Trophoblast cell (in vitro differentiated cells and primary cell): Measurements from ENCODE around the gene EDN1.
A peak's percentile ranks its signal among the peaks of the same experiment; 100 is the strongest.

Source experiments
- DNase-seq, 2 donors: peaks; one replicate each; pipeline ENCODE4 v3.0.0-alpha.2; 2016
- H2AFZ ChIP-seq: 2 replicates; pipeline ENCODE4 v1.6.1; 2013; ENCODE audit warnings: low read length, moderate library complexity, mild to moderate bottlenecking; ENCODE audit not compliant: insufficient read depth, poor library complexity
- H2AK5ac ChIP-seq: 2 replicates; pipeline ENCODE4 v1.6.1; 2013; ENCODE audit warnings: mild to moderate bottlenecking, low read length
- H2BK120ac ChIP-seq: 2 replicates; pipeline ENCODE4 v1.6.1; 2013; ENCODE audit warnings: low read length, mild to moderate bottlenecking, moderate library complexity; ENCODE audit not compliant: insufficient read depth, poor library complexity
- H2BK12ac ChIP-seq: 2 replicates; pipeline ENCODE4 v1.6.1; 2013; ENCODE audit warnings: mild to moderate bottlenecking, low read length, moderate library complexity
- H2BK5ac ChIP-seq: 2 replicates; pipeline ENCODE4 v1.6.1; 2013; ENCODE audit warnings: low read length, low read depth, moderate library complexity, mild to moderate bottlenecking; ENCODE audit not compliant: poor library complexity
- H3K14ac ChIP-seq: 2 replicates; pipeline ENCODE4 v1.6.1; 2013; ENCODE audit warnings: mild to moderate bottlenecking, low read length
- H3K18ac ChIP-seq: 2 replicates; pipeline ENCODE4 v1.6.1; 2013; ENCODE audit warnings: mild to moderate bottlenecking, low read length
- H3K23ac ChIP-seq: 2 replicates; pipeline ENCODE4 v1.6.1; 2013; ENCODE audit warnings: low read length
- H3K27ac ChIP-seq: 2 replicates; pipeline ENCODE4 v1.5.1; 2013; ENCODE audit warnings: low read depth, mild to moderate bottlenecking, inconsistent platforms, low read length, moderate library complexity
- H3K27me3 ChIP-seq: 2 replicates; pipeline ENCODE4 v1.6.1; 2013; ENCODE audit warnings: inconsistent platforms, mild to moderate bottlenecking, low read length, moderate library complexity; ENCODE audit not compliant: insufficient read depth
- H3K36me3 ChIP-seq, 2 experiments: 1 replicate in 1 of 2; 2 replicates in 1 of 2; pipeline ENCODE4 v1.6.1; 2013; ENCODE audit warnings: low read length in 2 of 2, mild to moderate bottlenecking in 2 of 2, moderate library complexity in 1 of 2; ENCODE audit not compliant: insufficient read depth in 2 of 2, control insufficient read depth in 1 of 2
- H3K4ac ChIP-seq: 2 replicates; pipeline ENCODE4 v1.6.1; 2013; ENCODE audit warnings: low read depth, mild to moderate bottlenecking, low read length, moderate library complexity
- H3K4me1 ChIP-seq, 2 experiments: 1 replicate in 1 of 2; 2 replicates in 1 of 2; pipeline ENCODE4 v1.6.1; 2013; ENCODE audit warnings: low read length in 2 of 2, mild to moderate bottlenecking in 2 of 2, moderate library complexity in 1 of 2; ENCODE audit not compliant: insufficient read depth in 2 of 2, control insufficient read depth in 1 of 2
- H3K4me2 ChIP-seq: 2 replicates; pipeline ENCODE4 v1.6.1; 2013; ENCODE audit warnings: inconsistent platforms, mild to moderate bottlenecking, low read length, moderate library complexity
- H3K4me3 ChIP-seq: 2 replicates; pipeline ENCODE4 v1.5.1; 2013; ENCODE audit warnings: mild to moderate bottlenecking, low read depth, low read length, inconsistent platforms
- H3K79me1 ChIP-seq: one replicate; pipeline ENCODE4 v1.6.1; 2013; ENCODE audit warnings: low read length
- H3K79me2 ChIP-seq: 2 replicates; pipeline ENCODE4 v1.6.1; 2013; ENCODE audit warnings: low read length, mild to moderate bottlenecking; ENCODE audit not compliant: control insufficient read depth, insufficient read depth, poor library complexity
- H3K9ac ChIP-seq: 2 replicates; pipeline ENCODE4 v1.6.1; 2013; ENCODE audit warnings: mild to moderate bottlenecking, low read length
- H3K9me3 ChIP-seq: 2 replicates; pipeline ENCODE4 v1.6.1; 2013; ENCODE audit warnings: low read depth, mild to moderate bottlenecking, control low read depth, inconsistent platforms, low read length; ENCODE audit not compliant: insufficient read depth
- H4K12ac ChIP-seq: 2 replicates; pipeline ENCODE4 v1.6.1; 2013; ENCODE audit warnings: low read depth, mild to moderate bottlenecking, low read length, moderate library complexity
- H4K8ac ChIP-seq: 2 replicates; pipeline ENCODE4 v1.6.1; 2013; ENCODE audit warnings: low read depth, mild to moderate bottlenecking, low read length, moderate library complexity
- H4K91ac ChIP-seq: one replicate; pipeline ENCODE4 v1.6.1; 2013; ENCODE audit warnings: low read depth, mild to moderate bottlenecking, low read length, moderate library complexity
- WGBS: extraction: QIAGEN DNeasy Blood & Tissue Kit; methylation state at CpG from one replicate; pipeline ENCODE4 v1.1.7; 2013; ENCODE audit warnings: missing lambda C conversion rate; ENCODE audit not compliant: insufficient read length, insufficient coverage; ENCODE audit errors: extremely low coverage; 5-methylcytosine and 5-hydroxymethylcytosine counted together

The EDN1 gene

DNA sequence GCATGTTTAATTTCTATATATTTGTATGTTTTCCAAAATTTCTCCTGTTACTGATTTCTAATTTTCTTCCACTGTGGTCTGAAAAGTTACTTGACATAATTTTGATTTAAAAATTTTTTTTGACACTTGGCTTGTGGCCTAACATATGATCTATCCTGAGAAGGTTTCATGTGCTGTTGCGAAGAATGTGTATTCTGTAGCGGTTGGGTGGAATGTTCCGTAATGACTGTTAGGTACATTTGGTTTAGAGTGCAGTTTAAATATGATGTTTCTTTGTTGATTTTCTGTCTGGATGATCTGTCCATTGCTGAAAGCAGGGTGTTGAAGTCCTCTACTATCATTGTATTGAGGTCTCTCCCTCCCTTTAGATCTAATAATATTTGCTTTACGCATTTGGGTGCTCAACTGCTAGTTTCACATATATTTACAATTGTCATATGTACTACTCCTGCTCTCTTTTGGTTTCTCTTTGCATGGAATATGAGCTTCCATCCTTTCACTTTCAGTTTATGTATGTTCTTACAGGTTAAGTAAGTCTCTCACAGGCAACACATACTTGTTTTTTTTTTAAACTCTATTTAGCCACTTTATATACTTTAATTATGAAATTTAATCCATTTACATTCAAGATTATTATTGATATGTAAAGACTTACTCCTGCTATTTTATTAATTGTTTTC, 19.5 kb upstream of the EDN1 start:
- H3K4me1 ChIP-seq = peaks cover 5 to 7% of the 10 kb centered on the region in 2 experiments
- no peak overlapping the region for H3K27ac ChIP-seq
- no peak for DNase-seq
- no peak overlapping the region for H2BK120ac ChIP-seq
- no peaks in the 10 kb centered on the region for H3K36me3 ChIP-seq
- H3K4me3 ChIP-seq = no peak overlapping the region
- no peaks in the 10 kb centered on the region for H3K9me3 ChIP-seq
- no peak overlapping the region for H2BK12ac ChIP-seq
- H3K9ac ChIP-seq = no peak overlapping the region
- no peak overlapping the region for H2AK5ac ChIP-seq
- no peak overlapping the region for H4K12ac ChIP-seq
- H3K79me1 ChIP-seq = peaks cover 4% of the 10 kb centered on the region
- H3K4me2 ChIP-seq = no peak overlapping the region
- no peak overlapping the region for H4K8ac ChIP-seq
- no CpG with 5 or more reads among the region's 4 CpGs for WGBS
- H3K79me2 ChIP-seq = peaks cover 1% of the 10 kb centered on the region
- H2AFZ ChIP-seq = no peak overlapping the region
- no peak overlapping the region for H3K4ac ChIP-seq
- H2BK5ac ChIP-seq = no peak overlapping the region
- no peak overlapping the region for H3K18ac ChIP-seq
- no peaks in the 10 kb centered on the region for H3K27me3 ChIP-seq
- H3K23ac ChIP-seq = no peak overlapping the region
- H4K91ac ChIP-seq = no peak overlapping the region
- H3K14ac ChIP-seq = no peak overlapping the region

GRCh38 chr6:12271594-12271993, 18.6 kb upstream of the EDN1 start:
- no peaks in the 10 kb centered on the region for H3K36me3 ChIP-seq
- DNase-seq = no peak
- no peaks in the 10 kb centered on the region for H3K27me3 ChIP-seq
- no peak overlapping the region for H3K4me2 ChIP-seq
- no peak overlapping the region for H2BK5ac ChIP-seq
- H4K12ac ChIP-seq = no peak overlapping the region
- H2AK5ac ChIP-seq = no peak overlapping the region
- H4K8ac ChIP-seq = no peak overlapping the region
- H2AFZ ChIP-seq = no peak overlapping the region
- no peak overlapping the region for H2BK12ac ChIP-seq
- H3K79me1 ChIP-seq = peaks cover 4% of the 10 kb centered on the region
- no CpG with 5 or more reads among the region's 1 CpG for WGBS
- H2BK120ac ChIP-seq = no peak overlapping the region
- H3K4me3 ChIP-seq = no peak overlapping the region
- no peak overlapping the region for H3K14ac ChIP-seq
- peaks cover 2% of the 10 kb centered on the region for H3K79me2 ChIP-seq
- no peak overlapping the region for H3K18ac ChIP-seq
- peaks cover 2 to 3% of the 10 kb centered on the region in 2 experiments for H3K4me1 ChIP-seq
- no peaks in the 10 kb centered on the region for H3K9me3 ChIP-seq
- H4K91ac ChIP-seq = no peak overlapping the region
- no peak overlapping the region for H3K27ac ChIP-seq
- no peak overlapping the region for H3K23ac ChIP-seq
- H3K4ac ChIP-seq = no peak overlapping the region
- H3K9ac ChIP-seq = no peak overlapping the region

DNA sequence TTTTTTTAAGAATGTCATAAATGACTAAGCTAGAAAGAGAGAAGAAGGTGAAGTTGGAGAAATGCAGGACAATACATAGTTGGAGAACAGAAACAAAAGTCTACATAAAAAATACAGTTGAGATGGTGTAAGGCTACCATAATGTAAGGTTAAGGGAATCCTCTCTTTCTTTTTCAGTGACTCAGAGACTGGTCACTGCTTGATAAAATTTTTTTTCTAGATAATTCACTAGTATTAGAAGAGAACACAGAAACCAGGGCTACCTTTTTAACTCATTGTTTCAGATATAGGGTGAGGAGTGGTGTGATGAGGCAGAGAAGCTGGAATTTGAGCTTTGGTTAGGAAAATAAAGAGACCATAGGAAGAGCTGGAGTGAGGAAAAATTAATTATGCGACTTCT, 18.2 kb upstream of the EDN1 start:
- no peak for DNase-seq
- Histone ChIP-seq H3K4me2 (no peak overlapping the region), H2AK5ac (no peak overlapping the region), H3K79me1 (peaks cover 4% of the 10 kb centered on the region), H3K79me2 (peaks cover 2% of the 10 kb centered on the region), H2BK5ac (no peak overlapping the region), H3K18ac (no peak overlapping the region), H3K27ac (no peak overlapping the region), H3K27me3 (no peaks in the 10 kb centered on the region), H3K14ac (no peak overlapping the region), H3K9ac (no peak overlapping the region), H3K9me3 (no peaks in the 10 kb centered on the region), H4K12ac (no peak overlapping the region), H3K4me1 (peaks cover 2 to 3% of the 10 kb centered on the region in 2 experiments), H3K36me3 (no peaks in the 10 kb centered on the region), H2AFZ (no peak overlapping the region), H3K23ac (no peak overlapping the region), H2BK12ac (no peak overlapping the region), H4K8ac (no peak overlapping the region), H3K4me3 (no peak overlapping the region), H3K4ac (no peak overlapping the region), H2BK120ac (no peak overlapping the region), H4K91ac (no peak overlapping the region)
- WGBS = no CpG with 5 or more reads among the region's 1 CpG

- no peak overlapping the region for H3K9ac ChIP-seq
- no peak overlapping the region for H2BK12ac ChIP-seq
- H3K4me3 ChIP-seq = no peak overlapping the region
- peaks cover 3 to 7% of the 10 kb centered on the region in 2 experiments for H3K4me1 ChIP-seq
- peak; percentile 69 to 92 for DNase-seq
- H4K91ac ChIP-seq = peak overlapping the region; percentile 51
- H2BK5ac ChIP-seq = no peak overlapping the region
- H4K12ac ChIP-seq = no peak overlapping the region
- H2AK5ac ChIP-seq = no peak overlapping the region
- no peak overlapping the region for H2AFZ ChIP-seq
- H3K14ac ChIP-seq = no peak overlapping the region
- H3K79me1 ChIP-seq = peaks cover 6% of the 10 kb centered on the region
- no peaks in the 10 kb centered on the region for H3K27me3 ChIP-seq
- H3K79me2 ChIP-seq = peaks cover 2% of the 10 kb centered on the region
- no peak overlapping the region for H2BK120ac ChIP-seq
- no peak overlapping the region for H3K27ac ChIP-seq
- H3K36me3 ChIP-seq = no peaks in the 10 kb centered on the region
- no peak overlapping the region for H4K8ac ChIP-seq
- no peak overlapping the region for H3K4ac ChIP-seq
- H3K4me2 ChIP-seq = no peak overlapping the region
- H3K18ac ChIP-seq = no peak overlapping the region
- no peak overlapping the region for H3K23ac ChIP-seq
- H3K9me3 ChIP-seq = no peaks in the 10 kb centered on the region
- WGBS = no CpG with 5 or more reads among the region's 2 CpGs
These were observed 15.1 kb upstream of the EDN1 start for GRCh38 chr6:12275107-12275506.
